Left cardiac atrium (tissue), 4 donors: ENCODE results near the gene CTSF. TPM values are rescaled to one million over a fixed set of nuclear protein-coding genes. Genes with fewer than 3 reads are reported as not detected.
A peak's percentile ranks its signal among the peaks of the same experiment; 100 is the strongest.
"Not testable (repeated sequence)": the region's sequence is repeated elsewhere in the genome, so short reads cannot be mapped to it uniquely, and the experiment has no call there.

Source experiments
- ATAC-seq, 2 donors: fragments of 200-7000 bp; cut with Tn5 transposase; one replicate each; pipeline ENCODE4 v1.9.1; 2020; ENCODE audit warnings: mild to moderate bottlenecking in 2 of 2, moderate library complexity in 2 of 2
- DNase-seq: peaks from one replicate; pipeline ENCODE4 v3.0.0-alpha.2; 2020
- intact Hi-C, 2 donors: fragments of 100-400 bp; cut with DNase I; formaldehyde crosslinking; loops; one replicate each; pipeline versions ENCODE4 v1.14.1 to v1.15.1; 2022 to 2023
- long read RNA-seq: library from polyadenylated mRNA; unstranded; transcript quantifications from one replicate; pipeline ENCODE4 v2.0.0, GENCODE V29; 2021
- total RNA-seq, 2 donors: library from RNA; stranded (reverse); fragmentation: NEBNext Ultra II Directional; extraction: Animal tissue kit (Norgen Biotek cat#: 25700); gene quantifications; one replicate each; pipeline ENCODE4 v1.2.1, GENCODE V29; 2021
- donor health status: DM: no; HTN: yes; CAD: no.
- donor health status: DM: no; HTN: yes; CAD: no; lungs with severe emphysema.
- donor health status: DM: yes; HTN: yes; CAD: no.
- donor health status: Dilated cardiomyopathy.

Gene CTSF
- total RNA-seq: 10 to 100 TPM; 51.0 to 71.9 TPM
- long read RNA-seq, transcript CTSF-201 (13 exons, 2,035 nt): major isoform, 147 of 166 reads
- long read RNA-seq, partial matches to known transcripts: 11 of 166 reads
- long read RNA-seq, other reads (novel, unspliced or antisense): 8 of 166 reads

- intact Hi-C loops: no loop called here
- DNase-seq: peak; percentile 90
- ATAC-seq: peak; percentile 98
These were observed at the start of gene CTSF for GRCh38 chr11:66568124-66568916. TSS of gene CTSF (minus strand) at chr11:66568606. CDS start at chr11:66568486, 120 bp downstream.

DNA sequence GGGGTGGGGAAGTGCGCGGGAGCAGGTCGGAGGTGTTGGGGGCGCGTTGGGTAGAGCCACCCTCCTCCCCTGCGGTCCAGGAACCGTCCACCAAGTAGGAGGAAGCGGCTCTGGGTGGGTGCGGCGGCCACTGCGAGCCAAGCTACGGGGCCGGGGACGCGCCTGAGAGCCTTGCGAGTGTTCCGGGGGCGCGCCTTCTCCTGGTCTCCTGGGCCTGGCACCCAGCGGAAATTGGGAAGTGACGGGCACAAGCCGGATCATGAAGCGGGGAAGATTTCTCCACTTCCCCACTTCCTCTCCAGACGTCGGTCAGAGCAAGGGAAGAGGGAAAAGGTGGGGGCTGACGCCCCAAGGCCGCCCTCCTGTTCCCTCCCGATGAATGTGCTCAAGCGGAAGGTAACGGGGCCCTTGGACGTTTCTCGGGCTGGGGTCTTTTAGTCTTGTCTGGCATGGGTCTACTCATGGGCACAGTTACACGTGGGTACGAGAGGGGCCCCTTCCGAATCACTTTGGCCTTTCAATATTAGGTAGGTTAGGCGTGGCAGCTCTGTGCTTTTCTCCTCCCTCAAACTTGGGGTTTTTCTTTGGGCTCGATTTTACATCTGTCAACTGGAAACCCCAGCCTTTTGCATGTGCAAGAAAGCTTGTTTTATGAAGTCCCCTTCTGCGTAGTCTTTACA lies 48.9 kb upstream of the CTSF start:
- ATAC-seq (peak; percentile 42 to 63), DNase-seq (peak; percentile 82)
- intact Hi-C loops: no loop called here

- intact Hi-C loops: no loop called here
- peak; percentile 96 to 98 for ATAC-seq
- peak; percentile 99 for DNase-seq
These were observed 48.2 kb upstream of the CTSF start, which contains the start of gene RBM14 for GRCh38 chr11:66616379-66617154. TSS of gene RBM14 (plus strand) at chr11:66616630. CDS start at chr11:66616721, 91 bp downstream.

DNA sequence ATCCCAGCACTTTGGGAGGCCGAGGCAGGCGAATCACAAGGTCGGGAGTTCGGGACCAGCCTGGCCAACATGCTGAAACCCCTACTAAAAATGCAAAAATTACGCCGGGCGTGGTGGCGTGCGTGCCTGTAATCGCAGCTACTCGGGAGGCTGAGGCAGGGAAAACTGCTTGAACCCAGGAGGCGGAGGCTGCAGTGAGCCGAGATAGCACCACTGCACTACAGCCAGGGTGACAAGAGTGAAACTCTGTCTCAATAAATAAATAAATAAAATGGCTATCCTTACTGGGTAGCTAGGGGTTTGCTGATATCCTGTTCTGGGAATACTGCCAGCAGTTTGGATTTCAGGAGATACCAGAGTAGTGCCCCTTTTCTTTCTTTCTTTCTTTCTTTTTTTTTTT lies 45.7 kb upstream of the CTSF start:
- intact Hi-C loops: no loop called here
- DNase-seq (no peak), ATAC-seq (no peak)

DNA sequence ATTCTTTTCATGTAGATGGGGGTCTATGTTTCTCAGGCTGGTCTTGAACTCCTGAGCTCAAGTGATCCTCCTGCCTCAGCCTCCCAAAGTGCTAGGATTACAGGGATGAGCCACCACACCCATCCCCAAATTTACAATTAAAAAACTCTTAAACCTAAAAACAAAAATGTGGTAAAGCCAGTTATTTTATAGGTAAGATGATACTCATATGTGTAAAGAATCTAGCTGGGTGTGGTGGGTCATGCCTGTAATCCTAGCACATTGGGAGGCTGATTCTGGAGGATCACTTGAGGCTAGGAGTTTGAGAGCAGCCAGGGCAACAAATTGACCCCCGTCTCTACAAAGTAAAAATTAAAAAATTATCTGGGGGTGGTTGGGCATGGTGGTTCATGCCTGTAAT lies 44.1 kb upstream of the CTSF start:
- DNase-seq (no peak), ATAC-seq (no peak)
- intact Hi-C loops: no loop called here

DNA sequence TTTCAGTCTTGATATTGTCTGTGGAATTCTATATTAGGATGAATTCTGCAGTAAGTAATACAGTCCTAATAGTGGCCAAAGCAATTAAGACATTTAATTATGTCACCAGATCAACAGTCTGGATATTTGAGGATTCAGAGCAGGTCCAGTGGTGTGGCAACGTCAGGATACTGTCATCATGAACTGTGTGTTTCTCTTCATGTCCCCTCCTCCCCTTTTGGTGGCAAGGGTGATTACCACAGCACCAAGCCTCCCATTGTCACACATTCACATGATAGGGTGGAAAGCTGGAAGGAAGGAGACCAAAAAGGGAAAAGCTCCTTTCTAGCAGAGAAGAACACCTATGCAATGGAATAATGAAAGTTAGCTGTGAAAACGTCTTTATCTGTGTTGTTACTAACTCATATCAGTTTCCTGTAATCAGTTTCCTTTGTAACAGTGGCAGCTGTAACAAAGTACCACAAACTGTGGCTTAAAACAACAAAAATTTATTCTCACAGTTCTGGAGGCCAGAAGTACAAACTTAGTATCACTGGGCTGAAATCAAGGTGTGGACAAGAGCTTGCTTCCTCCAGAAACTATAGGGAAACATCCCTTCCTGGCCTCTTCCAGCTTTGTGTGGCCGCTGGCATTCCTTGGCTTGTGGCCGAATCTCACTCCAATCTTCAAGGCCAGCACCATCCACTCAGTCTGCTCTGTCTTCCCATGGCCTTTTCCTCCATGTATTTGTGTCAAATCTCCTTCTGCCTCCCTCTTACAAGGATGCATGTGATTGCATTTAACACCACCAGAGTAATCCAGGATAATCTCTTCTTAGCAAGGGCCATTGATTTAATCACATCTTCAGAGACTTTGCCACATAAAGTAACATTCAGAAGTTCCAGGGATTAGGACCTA lies 41.6 kb upstream of the CTSF start:
- DNase-seq (no peak), ATAC-seq (no peak)
- intact Hi-C loops: no loop called here

DNA sequence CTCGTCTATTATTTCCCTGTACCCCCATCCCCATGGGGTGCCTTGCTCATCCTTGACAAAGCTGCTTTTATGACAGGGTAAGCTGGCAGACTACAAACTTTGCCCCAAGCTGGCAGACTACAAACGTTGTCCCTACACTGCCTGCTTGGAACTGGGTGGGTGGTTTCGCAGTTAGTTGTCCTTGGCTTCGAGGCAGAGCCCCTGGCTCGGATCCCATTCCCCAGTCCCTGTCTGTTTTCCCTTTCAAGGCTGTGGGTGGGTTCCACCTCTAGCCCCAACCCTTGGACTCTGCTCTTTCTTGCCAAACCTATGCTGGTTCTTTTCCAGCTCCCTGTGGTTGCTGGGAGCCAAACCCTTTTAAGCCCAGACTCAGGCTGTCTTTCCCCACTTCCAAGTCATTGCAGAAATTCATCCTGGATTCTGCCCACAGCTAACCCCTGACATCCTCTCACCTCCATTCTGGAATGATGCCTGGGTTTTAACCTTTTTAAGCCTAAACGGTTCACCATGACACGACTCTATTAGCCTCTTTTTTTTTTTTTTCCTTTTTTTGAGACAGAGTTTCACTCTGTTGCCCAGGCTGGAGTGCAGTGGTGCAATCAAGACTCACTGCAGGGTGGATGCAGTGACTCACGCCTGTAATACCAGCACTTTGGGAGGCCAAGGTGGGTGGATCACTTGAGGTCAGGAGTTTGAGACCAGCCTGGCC lies 38.9 kb upstream of the CTSF start:
- intact Hi-C loops: no loop called here
- peak; percentile 75 to 90 for ATAC-seq
- DNase-seq: peak; percentile 80

DNA sequence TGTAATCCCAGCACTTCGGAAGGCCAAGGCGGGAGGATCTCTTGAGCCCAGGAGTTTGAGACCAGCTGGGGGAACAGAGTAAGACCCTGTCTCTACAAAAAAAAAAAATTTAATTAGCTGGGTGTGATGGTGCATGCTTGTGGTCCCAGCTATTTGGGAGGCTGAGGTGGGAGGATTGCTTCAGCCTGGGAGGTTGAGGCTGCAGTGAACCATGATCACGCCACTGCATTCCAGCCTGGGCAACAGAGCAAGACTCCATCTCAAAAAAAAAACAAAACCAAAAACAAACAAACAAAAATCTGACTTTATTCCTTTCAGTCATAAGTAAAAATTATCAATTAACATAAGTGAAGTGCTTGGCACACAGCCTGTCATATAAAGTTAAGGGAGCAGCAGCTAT lies 38.2 kb upstream of the CTSF start:
- ATAC-seq, intact Hi-C loops, DNase-seq: not testable (repeated sequence)

DNA sequence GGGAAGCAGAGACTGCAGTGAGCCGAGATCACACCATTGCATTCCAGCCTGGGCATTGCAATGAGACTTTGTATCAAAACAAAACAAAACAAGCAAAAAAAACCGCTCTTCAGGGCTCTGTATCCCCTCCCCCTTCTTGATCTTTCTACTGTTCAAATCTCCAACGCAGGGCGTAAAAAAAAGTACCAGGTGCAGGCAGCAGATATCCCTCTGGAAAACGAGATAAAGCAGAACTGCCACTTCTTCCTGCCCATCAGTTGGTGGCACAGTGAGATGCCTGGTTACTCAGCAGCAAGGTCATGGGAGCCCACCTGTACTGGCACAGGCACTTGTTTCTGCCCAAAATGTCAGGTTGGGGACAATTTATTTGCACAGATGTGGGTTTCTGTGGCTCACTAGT lies 35.7 kb upstream of the CTSF start:
- intact Hi-C loops: no loop called here
- DNase-seq (no peak), ATAC-seq (no peak)

GRCh38 chr11:66603072-66603471 lies 34.7 kb upstream of the CTSF start:
- intact Hi-C loops: no loop called here
- ATAC-seq: no peak
- DNase-seq: no peak

DNA sequence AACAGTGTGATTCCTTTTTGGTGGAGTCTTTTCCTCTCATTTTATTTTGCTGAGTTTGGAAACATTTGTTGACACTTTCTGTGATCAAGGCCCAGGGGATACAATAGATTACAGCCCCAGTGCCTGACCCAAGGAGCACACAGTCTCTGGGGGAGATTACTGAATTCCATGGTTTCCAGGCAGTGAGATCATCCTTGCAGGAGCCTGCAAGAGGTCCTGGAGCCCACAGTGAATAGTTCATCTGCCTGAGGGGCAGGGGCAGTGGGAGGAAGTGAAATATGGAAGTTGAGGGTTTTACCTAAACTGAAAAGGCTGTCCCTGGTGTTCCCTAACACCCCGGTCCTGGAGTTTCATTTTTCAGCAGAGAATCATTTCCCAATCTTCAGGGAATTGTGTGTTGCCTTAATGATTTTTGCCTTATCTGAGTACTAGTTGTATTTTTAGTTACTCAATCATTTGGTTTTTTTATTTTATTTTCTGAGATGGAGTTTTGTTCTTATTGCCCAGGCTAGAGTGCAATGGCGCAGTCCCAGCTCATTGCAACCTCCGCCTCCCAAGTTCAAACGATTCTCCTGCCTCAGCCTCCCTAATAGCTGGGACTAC lies 32.3 kb upstream of the CTSF start:
- peak; percentile 37 to 69 for ATAC-seq
- intact Hi-C loops: no loop called here
- DNase-seq: no peak

GRCh38 chr11:66600219-66600618 lies 31.8 kb upstream of the CTSF start:
- intact Hi-C loops: no loop called here
- ATAC-seq: no peak
- DNase-seq: no peak

DNA sequence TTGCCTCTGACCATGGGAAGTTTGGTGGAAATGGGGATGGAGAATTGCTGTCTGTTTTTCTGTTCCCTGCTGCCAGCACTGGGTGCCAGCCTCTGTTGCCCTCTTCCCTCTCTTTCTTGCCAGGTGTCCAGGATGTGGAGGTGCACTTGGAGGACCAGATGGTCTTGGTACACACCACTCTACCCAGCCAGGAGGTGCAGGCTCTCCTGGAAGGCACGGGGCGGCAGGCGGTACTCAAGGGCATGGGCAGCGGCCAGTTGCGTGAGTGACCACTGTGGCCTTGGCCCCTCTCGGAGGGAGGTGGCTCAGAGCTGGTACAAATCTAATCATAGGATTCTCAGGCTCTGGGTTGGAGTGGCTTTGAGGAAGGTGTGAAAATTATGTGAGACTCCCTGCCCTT lies 30.6 kb upstream of the CTSF start:
- DNase-seq (no peak), ATAC-seq (no peak)
- intact Hi-C loops: no loop called here

DNA sequence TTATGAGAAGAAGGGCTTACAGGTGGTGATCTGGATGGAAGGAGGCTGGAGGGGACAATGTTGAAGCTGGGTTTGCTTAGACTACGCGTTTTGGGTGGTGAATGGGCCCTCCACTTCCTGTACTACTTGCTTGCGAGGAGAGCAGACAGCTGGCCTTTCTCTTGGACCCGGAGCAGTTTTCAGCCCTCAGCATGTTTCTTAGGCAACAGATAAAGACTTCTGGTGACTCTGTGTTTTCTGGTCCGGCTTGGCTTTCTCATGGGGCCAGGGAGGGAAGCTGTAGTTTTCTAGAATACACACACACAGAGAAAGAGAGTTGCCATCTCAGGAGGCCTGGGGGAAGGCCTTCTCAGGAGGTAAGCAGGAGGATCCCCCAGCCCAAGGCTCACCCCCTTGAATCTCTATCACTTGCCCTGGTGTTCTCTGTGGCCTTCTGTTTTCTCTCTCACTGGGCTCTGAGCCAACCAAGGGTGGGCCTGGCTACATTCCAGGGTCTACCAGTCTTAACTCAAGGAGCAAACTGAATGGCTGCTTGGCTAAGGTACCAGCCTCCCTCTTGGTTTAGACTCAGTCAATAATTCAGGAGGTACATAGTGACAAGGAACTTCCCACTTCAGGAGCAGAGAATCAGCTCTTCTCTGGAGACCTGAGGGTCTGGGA lies 27.0 kb upstream of the CTSF start:
- DNase-seq: peak; percentile 65
- peak; percentile 20 to 57 for ATAC-seq
- intact Hi-C loops: no loop called here

DNA sequence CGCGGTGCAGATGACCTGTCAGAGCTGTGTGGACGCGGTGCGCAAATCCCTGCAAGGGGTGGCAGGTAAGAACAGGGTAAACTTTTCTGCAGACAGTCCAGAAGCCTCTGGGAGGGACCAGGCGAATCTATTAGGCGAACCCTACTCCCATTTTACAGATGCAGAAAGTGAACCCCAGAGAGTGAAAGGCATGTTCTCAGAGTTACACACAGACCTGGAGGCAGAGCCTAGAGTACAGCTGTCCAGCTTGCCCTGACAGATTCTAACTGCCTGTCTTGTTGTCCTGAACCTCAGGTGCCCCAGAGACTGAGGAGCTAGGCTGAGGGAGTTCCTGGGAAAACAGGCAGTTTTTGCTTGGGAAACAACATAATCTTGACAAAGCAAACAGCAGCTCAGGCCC lies 25.2 kb upstream of the CTSF start:
- ATAC-seq: no peak

DNA sequence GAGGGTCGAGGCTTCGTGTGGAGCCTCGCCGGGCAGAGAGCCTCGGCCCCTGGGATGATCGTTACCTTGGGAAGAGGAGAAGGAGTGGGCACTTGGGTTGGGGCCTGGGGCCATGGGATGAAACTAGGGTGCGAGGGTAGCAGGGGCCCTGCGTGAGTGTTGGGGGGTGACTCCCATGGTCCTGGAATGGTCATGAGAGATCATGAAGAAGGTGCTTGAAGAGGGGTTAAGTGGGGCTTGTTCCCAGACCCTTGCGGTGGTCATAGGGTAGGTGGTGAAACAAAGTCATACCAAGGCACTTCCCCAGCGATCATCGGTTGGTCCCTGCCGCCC lies 24.9 kb upstream of the CTSF start:
- DNase-seq (no peak), ATAC-seq (peak in 1 of 2 donors; percentile 8)
- intact Hi-C loops: no loop called here

More for the DNA sequence above, 25.2 kb upstream of the CTSF start:
- intact Hi-C loops: no loop called here
- DNase-seq: no peak
